Stimulated activated CD8-positive, alpha-beta memory T cell treated with anti-CD3 and anti-CD28 coated beads, Interleukin-12 subunit alpha, Interleukin-12 subunit beta, amount 100 ng/mL, for 1 hour (primary cell): ENCODE data around the gene AMN.

Experiments used
- DNase-seq: peaks from one replicate; pipeline ENCODE4 v3.0.0-alpha.2; 2020; ENCODE audit warnings: low read depth

Gene AMN

DNA sequence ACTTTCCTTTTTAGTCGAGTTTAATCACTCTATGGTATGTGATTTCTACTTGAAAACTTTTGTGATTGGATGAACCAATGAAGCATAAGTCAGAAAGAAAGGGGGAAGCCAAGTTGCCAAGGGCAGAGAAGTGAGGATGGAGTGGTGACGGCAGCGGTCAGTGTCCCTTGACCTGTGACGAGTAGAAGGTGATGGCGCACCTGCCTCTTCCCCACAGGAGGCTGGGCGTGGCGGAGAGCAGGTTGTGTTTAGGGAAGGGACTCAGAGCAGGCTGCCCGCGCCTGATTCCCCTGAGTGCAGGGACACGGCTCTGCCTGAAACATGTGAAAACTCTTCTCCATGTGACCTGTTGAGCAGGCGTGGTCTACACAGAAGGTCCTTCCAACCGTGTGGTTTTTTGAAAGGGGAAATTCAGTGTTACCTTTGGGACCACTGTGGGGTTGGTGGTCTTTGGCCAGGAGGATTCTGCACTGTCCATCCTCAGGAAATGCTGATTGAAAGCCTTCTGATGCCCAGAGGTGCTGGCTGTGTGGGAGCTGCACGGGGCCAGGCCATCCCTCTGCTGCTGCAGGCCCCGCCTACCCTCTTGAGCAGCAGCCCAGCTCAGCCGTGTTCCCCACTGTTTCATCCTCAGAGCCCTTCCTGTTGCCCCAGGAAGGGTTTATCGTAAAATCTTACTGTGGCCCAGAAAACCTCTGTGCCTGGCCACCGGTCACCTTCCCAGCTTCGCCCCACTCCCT, 23.5 kb upstream of the AMN start:
- DNase-seq, result no peak

DNA sequence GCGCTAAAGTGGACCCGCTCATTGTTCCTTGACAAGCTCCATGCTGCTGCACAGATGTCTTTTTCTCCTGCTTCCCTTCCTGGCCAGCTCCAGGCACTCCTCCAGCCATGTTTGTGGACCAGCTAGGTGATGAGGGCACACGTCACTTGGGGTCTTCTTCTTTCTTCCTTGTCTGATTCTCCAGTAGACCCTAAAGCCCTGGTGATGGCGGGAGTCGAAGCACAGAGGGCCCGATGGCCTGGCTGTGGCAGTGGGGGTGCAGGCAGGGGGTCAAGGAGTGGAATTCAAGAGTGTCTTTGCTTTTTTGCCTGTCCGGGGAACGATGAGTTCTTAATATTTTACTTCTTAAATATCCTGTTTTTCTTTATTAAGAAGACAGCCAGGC, 23.0 kb upstream of the AMN start:
- no peak for DNase-seq

DNA sequence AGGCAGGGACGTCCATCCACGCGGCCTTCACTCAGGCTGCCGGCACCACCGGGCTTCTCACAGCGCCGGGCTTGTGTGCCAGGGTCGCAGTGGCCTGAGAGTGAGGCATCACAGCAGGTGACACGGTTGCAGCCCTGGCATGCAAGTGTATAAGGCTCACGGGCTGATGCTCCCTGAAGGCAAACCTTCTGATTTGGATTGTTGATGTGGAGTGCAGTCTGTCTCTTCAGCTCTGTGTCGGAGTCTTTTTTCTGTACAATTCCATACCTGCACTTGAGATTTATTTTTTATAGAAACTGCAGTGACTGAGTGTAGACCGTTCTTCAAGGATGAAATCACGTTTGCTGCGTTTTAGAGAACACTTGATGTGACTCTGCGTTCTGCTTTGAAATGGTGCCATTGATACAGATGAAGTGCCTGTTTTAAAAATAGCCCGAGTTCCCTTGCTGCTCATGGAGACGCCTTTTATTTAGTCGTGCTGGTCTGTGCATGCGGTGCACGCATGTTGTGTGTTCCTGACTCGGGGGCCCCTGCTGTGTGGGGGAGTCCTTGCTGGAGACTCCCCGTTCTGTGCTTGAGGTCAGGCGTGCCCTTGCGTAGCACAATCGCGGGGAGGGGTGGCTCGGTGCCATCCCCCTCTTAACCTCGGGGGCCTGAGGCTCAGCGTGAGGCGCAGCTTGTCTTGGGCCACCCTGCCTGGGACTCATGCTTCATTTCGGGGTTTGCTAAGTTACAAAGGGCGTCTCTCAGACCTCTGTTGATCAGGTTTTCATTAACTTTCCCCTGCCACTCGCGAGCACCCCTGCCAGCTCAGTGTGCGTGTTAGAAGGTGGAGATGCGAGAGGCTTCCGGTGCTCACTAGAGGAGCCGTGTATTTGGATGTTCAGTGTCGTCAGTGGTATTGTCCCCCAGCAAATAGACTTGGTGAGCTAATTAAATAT, 21.6 kb upstream of the AMN start:
- no peak for DNase-seq

DNA sequence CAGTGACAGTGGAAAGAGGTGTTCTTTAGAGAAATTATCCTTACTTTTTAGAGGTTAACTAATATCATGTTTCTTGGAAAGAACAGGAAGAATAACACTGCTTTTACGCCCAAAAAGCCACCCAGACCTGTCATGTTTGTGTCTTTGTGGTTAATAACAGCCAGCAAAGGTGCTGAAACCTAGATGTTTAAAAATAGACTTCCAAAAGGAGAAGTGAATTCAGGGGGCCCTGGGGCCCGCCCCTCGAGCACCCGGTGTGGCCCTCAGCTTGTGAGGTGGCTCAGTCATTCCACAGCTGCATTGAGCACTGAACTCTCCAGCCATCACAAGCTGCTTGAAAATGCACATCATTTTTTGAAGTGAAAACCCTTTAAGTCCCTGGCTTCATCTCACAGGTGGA, 20.8 kb upstream of the AMN start:
- DNase-seq, result no peak

DNA sequence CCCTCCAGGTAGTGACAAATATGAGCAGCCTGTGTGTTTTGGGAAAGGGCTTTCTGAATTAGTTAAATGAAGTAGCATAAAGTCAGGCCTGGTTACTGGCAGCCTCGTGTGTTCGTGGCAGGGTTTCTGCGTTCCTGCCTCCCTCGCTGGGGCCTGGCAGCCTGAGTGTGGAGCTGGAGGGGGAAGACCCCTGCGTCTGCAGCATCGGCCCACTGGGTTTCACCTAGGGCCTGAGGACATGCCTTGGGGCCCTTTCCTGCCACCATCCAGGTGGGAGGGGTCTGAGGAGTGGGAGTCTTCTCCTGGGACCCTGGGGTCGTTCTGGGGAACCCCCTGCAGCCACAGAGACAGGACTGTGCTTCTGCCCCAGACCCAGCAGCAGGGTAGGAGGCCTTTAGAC, 20.4 kb upstream of the AMN start:
- no peak for DNase-seq

DNA sequence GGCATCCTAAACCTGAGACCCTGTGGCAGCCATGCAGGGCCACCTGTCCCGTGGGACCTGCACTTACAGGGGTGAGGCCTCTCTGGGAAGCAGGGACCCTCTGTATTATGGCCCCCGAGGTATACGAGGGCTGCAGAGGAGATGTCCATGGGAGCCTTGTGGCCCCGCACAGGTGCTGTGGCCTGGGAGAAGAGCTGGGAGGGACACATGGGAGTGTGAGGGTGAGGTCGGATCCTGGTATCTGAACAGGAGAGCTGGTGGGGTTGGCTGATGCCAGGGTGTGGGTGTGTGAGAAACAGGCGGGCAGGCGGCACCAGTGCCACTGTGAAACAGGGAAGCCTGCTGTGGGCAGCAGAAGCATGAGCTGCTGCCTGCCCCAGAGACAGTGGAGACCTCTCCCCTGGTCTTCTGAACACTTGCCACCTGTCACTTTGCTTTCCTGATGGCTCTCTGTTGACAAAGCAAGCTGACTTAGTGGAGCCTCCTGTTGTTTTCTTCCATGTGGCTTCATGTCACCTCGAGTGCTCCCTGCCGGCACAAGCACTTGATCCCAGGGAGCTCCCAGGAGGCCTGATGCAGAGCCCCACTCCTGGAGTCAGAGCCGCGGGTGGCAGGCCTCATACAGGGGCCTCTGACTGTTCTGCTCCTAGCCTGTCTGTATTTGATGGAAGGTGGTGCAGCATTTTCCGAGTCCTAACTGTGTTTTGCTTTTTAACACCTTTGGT, 19.8 kb upstream of the AMN start:
- no peak for DNase-seq

DNA sequence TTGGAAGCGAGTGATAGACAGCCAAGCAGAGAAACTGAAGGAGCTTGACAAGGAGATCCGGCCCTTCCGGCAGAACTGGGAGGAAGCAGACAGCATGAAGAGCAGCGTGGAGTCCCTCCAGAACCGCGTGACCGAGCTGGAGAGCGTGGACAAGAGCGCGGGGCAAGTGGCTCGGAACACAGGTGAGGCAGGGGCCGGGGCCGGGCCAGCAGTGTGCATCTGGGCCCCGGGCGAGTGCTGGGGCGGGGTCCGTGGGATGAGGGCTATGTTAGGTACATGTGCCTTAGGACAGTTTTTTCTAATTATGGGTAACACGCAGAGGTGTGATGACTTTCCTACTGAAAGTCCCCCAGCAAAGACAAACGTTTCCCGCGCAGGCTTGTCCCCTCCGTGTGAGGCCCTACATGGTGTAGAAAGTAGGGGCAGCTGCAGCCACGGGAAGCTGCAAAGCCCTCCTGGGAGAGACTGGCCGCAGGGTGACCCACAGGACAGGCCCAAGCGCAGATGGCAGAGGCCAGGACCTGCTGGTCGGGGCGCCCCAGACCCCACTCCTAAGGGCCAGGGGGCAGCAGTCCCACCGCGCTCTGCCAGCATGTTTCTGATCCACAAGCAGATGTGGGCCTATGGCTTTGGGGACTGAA, 19.1 kb upstream of the AMN start:
- DNase-seq, result no peak

DNA sequence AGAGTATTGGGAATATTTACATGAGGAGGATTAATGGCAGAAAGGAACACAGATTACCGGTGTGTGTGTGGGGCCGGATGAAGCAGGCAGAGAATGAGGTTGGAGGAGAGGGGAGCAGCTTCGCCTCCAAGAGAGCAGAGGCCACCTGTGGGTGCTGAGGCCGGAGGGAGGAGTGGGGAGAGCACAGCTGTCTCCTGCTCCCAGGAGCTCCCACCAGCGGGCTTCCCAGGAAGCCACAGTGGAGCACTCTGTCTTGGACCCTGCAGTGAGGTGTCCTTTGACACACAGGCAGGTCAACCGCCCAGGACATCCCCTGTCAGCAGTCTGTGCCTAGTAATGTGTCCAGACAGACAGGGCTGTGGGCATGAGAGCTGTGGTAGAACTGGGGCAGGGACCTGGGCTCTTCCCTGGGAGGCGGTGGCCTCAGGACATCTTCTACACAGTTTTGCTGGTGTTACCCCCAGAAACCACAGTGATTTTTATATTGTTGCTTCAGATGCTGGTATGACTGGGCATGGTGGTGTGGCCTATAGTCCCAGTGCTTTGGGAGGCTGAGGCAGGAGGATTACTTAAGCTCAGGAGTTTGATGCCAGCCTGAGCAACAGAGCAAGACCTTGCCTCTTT, 18.5 kb upstream of the AMN start:
- no peak for DNase-seq

DNA sequence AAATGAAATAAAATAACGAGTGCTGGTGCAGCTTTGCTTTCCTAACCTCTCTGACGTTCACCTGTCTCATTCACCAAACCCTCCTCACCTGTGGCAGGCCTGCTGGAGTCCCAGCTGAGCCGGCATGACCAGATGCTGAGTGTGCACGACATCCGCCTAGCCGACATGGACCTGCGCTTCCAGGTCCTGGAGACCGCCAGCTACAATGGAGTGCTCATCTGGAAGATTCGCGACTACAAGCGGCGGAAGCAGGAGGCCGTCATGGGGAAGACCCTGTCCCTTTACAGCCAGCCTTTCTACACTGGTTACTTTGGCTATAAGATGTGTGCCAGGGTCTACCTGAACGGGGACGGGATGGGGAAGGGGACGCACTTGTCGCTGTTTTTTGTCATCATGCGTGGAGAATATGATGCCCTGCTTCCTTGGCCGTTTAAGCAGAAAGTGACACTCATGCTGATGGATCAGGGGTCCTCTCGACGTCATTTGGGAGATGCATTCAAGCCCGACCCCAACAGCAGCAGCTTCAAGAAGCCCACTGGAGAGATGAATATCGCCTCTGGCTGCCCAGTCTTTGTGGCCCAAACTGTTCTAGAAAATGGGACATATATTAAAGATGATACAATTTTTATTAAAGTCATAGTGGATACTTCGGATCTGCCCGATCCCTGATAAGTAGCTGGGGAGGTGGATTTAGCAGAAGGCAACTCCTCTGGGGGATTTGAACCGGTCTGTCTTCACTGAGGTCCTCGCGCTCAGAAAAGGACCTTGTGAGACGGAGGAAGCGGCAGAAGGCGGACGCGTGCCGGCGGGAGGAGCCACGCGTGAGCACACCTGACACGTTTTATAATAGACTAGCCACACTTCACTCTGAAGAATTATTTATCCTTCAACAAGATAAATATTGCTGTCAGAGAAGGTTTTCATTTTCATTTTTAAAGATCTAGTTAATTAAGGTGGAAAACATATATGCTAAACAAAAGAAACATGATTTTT, 17.1 kb upstream of the AMN start:
- no peak for DNase-seq

DNA sequence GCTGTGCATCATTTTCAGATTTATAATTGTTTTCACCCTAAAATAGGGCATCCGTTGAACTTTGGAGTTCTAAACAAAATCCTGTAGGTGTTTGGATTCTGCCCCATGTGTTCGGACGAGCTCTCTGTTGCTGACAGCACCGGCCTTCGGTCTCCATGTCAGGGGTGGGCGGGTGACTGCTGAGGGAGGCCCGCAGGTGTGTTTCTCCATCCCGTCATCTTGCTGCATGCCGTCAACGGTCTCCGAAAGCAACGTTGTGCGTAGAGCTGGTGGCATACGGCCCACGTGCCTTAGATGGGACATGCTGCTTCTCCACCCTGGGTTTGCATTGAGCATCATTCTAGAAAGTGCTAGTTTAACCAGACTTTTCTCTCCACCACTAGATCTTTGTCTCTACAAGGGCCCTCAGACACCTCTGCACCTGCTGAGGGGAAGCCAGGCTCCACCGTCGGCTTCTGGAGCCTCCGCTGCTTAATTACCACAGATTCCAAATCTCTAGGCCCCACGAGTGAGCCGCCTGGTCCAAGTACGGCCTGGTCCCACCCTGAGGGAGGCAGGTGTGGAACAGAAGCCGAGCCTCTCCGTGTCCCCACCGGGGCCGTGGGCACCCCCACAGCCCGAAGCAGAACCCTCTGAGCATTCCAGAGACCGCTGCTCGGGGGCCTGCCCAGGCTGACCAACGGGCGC, 15.7 kb upstream of the AMN start:
- no peak for DNase-seq

DNA sequence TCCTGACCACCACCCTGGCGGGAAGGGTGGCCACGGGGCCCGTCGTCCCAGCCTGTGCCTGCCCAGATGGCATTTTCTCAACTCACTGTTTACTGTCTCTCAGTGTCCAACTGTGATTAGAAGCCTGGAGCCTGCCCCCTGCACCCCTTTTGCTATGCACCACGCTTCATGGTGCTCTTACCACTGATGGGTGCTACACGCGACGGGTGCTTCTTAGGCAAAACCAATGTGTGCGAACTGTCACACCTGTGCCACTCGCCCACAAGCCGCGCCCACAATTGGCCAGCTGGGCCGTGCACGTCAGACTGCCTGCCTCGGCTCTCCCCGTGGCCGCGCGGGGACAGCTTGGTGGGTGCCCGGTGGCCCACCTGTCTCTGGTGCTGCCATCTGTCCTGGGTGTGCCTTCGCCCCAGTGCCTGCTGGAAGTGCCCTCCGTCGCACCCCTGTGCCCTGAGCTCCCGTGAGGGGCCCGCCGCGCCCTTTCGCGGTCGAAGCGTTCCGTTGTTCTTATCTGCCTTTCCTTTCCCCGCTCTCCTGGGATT, 15.1 kb upstream of the AMN start:
- no peak for DNase-seq

DNA sequence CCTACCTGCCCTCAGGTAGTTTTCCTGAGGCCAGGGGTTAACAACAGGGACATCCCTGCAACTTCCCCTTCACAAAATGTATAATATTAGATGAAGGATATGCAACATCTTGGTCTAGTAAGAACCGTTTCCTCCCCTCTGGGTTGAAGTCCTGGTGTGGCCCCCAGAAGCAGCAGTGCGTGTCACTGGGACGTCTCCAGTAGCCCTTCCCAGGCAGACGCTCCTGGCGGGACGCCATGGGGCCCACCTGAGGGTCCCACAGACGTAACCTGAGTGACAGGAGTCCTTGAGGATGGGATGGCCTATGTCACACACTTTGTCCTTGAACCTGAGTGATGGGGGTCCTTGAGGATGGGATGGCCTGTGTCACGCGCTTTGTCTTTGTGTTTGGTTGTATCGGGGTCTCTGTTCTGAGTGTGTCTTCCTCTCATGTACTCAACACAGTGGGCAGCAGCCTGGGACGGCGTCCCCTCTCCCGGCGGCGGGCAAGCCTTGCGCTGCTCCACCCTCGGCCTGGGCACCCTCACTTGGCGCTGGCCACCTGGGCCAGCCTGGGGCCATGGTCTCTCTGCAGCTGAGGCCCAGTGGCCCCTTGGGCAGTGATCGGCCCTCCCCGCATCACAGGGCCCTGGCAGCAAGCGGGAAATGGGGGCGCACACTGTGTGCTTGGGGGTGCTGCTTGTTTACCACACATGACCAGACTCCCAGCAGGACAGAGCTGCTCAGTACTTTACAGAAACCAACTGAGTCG, 14.3 kb upstream of the AMN start:
- no peak for DNase-seq

DNA sequence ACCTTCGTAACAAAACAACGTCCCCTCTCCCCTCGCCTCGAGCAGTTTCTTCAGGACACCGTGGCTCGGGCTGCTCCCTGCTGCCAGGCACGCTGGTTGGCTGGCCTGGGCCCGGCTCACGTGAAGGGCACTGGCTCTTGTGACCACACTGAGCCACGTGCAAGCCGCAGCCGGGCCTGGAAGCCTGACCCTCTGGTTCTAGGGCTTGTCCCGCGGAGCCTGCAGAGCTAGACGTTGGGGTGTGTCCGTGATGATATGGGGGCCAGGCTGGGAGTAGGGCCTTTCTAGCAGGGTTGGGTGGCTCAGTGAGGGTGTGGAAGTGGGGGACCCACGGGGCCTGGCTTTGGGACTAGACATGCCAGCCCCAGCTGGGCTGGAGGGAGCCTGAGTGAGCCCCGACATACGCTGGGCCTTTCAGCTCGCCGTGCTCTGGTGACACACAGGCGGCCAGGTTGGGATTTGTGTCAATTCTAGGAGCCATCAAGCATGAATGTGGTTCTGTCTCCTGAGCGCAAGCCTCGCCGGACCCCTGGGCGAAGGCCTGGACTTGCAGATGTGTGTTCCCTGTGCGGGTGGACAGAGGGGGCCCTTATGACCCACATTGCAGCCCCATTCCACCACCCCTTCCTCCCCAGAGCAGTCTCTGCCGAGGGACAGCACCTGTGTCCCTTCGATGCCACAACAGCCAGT, 13.6 kb upstream of the AMN start:
- no peak for DNase-seq

DNA sequence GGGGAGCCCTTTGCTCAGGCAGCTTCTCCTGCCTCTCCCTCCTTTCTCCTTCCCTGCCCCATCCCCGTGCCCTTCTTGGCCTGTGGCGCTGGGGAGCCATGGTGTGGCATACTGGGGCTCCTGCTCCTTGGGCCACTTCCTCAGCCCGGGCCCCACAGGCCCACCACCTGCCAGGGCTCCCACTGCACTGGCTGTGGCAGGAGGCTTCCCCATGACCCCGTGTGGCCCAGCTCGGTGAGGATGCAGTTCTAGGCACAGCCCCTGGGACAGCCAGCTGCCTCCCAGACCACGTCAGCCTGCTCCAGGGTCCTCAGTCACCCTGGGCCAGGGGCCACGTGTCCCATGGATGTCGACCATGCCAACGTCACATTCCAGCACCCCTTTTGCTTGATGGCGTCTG, 13.0 kb upstream of the AMN start:
- DNase-seq, result no peak

DNA sequence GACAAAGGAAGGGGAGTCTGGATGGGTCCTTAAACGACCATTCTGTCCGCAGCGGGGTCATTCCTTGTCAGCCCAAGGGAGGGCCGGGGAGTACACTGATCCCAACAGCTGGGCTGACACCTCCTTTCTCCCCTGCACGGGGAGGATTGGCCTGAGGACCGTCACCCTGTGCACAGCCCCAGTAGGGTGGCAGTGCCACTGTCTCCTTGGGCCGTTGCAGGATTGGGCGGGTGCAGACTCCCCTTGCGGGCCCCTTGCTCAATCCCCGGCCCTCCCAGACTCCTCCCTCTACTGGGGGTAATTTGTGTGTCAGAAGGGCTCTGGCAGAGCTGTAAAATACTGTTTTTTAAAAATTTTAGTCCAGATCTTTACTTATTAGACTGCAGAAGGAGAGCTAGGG, 12.6 kb upstream of the AMN start:
- no peak for DNase-seq

DNA sequence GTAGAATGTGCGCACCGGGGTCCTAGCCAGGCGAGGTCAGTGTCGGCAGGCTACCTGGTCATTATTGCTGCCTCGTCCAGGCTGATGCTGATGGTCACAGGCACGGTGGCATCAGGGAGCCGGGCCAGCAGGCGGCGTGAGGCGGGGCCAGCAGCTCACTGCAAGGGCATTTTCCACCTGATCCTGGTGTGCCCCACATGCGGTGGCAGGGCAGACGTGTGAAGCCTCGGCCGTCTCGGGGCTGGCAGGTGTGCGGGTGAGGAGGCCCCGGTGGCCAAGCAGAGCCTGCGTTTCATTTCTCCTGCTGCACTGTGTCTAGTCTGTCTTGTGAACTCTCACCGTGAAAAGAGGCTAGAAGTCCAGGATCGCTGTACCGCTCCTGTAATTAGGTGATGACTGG, 12.0 kb upstream of the AMN start:
- no peak for DNase-seq

DNA sequence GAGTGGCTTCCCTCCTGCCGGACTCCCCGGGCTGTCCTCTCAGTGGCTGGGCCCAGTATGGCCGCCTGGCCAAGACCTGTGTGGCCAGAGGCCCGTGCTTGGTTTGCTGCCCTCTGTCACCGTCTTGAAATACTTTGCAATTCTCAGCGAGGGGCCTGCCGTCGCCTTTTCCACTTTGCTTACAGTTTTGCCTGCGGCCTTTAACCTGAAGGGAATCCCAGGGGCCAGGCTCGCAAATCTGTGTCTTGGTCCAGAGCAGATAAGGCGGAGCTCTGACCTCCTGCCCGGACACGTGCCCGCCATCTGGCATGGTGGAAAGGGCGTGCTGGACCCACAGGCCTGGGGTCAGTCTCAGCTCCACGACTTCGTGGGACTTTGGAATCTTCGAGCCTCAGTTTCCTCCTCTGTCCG, 10.9 kb upstream of the AMN start:
- DNase-seq, result no peak

DNA sequence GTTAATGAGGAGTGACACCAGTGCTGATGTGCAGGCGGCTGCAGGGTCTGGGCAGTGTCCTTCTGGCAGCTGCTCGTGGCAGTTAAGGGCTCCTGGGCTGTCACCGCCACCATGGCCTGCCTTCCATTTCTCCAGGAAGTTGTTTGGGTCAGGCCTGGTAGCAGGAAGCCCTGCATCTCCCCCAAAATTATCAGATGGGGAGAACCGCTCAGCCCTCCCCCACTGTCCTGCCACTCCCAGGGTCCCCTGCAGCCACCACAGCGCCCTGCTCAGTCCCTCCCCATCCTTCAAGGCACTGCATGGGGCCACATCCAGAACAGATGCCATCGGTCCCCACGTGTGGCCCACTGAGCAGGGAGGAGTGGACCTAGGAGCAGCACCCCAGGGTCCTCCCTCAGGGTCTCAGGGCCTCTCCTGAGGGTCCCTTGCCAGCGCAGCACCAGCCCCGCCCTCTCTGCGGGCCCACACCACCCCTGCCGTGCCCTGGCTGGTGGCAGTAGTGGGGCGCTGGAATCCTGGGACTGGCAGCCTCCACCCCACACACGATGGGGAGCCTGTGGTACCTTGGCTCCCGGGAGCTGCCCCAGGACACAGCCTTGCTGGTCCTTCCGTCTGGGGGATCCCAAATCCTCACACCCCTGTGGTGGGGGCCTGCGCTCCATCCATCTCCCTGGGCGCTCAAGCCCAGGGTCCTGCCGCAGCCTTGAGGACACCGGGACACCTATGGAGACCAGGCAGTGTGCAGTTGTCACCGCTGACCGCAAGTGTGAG, 10.3 kb upstream of the AMN start:
- DNase-seq, result no peak
